Measurements from ENCODE around the gene APOBR. TPM values are rescaled to one million over a fixed set of nuclear protein-coding genes. Genes with fewer than 3 reads are reported as not detected.

The APOBR gene
- total and polyA plus RNA-seq, 2 of the 13 experiments (the other 11 are each of a cell fraction or from before 2014, with no cell fraction given): 0.03 TPM; not detected in 1

DNA sequence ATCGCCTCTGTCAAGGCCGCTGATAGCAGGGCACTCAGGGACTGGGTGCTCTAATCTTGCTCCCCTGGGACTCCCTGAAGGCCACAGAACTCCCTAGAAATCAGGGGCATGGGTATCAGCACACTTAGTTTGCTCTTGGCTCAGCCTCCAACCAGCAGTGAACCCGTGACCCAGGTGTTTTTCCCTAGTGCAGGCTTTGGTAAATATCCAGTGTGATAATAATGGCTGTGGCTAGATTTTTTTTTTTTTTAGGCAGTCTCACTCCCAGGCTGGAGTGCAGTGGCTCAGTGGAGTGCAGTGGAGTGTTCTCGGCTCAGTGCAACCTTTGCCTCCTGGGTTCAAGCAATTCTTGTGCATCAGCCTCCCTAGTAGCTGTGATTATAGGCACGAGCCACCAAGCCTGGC lies 34.0 kb downstream of the APOBR start (continued):
- TF ChIP-seq, protein P1, sequence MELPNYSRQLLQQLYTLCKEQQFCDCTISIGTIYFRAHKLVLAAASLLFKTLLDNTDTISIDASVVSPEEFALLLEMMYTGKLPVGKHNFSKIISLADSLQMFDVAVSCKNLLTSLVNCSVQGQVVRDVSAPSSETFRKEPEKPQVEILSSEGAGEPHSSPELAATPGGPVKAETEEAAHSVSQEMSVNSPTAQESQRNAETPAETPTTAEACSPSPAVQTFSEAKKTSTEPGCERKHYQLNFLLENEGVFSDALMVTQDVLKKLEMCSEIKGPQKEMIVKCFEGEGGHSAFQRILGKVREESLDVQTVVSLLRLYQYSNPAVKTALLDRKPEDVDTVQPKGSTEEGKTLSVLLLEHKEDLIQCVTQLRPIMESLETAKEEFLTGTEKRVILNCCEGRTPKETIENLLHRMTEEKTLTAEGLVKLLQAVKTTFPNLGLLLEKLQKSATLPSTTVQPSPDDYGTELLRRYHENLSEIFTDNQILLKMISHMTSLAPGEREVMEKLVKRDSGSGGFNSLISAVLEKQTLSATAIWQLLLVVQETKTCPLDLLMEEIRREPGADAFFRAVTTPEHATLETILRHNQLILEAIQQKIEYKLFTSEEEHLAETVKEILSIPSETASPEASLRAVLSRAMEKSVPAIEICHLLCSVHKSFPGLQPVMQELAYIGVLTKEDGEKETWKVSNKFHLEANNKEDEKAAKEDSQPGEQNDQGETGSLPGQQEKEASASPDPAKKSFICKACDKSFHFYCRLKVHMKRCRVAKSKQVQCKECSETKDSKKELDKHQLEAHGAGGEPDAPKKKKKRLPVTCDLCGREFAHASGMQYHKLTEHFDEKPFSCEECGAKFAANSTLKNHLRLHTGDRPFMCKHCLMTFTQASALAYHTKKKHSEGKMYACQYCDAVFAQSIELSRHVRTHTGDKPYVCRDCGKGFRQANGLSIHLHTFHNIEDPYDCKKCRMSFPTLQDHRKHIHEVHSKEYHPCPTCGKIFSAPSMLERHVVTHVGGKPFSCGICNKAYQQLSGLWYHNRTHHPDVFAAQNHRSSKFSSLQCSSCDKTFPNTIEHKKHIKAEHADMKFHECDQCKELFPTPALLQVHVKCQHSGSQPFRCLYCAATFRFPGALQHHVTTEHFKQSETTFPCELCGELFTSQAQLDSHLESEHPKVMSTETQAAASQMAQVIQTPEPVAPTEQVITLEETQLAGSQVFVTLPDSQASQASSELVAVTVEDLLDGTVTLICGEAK (IDR thresholded peaks at IDR 0.05): no peak
- TF ChIP-seq, protein P1 (CRISPR knock-in tag; IDR thresholded peaks at IDR 0.05): no peak
- no peak for TF ChIP-seq ZNF121 (CRISPR knock-in tag; IDR thresholded peaks at IDR 0.05)
- TF ChIP-seq, protein P2, sequence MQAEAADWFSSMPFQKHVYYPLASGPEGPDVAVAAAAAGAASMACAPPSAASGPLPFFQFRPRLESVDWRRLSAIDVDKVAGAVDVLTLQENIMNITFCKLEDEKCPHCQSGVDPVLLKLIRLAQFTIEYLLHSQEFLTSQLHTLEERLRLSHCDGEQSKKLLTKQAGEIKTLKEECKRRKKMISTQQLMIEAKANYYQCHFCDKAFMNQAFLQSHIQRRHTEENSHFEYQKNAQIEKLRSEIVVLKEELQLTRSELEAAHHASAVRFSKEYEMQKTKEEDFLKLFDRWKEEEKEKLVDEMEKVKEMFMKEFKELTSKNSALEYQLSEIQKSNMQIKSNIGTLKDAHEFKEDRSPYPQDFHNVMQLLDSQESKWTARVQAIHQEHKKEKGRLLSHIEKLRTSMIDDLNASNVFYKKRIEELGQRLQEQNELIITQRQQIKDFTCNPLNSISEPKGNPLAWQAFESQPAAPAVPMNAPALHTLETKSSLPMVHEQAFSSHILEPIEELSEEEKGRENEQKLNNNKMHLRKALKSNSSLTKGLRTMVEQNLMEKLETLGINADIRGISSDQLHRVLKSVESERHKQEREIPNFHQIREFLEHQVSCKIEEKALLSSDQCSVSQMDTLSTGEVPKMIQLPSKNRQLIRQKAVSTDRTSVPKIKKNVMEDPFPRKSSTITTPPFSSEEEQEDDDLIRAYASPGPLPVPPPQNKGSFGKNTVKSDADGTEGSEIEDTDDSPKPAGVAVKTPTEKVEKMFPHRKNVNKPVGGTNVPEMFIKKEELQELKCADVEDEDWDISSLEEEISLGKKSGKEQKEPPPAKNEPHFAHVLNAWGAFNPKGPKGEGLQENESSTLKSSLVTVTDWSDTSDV (CRISPR knock-in tag; IDR thresholded peaks at IDR 0.05): no peak
- TF ChIP-seq, protein P3, sequence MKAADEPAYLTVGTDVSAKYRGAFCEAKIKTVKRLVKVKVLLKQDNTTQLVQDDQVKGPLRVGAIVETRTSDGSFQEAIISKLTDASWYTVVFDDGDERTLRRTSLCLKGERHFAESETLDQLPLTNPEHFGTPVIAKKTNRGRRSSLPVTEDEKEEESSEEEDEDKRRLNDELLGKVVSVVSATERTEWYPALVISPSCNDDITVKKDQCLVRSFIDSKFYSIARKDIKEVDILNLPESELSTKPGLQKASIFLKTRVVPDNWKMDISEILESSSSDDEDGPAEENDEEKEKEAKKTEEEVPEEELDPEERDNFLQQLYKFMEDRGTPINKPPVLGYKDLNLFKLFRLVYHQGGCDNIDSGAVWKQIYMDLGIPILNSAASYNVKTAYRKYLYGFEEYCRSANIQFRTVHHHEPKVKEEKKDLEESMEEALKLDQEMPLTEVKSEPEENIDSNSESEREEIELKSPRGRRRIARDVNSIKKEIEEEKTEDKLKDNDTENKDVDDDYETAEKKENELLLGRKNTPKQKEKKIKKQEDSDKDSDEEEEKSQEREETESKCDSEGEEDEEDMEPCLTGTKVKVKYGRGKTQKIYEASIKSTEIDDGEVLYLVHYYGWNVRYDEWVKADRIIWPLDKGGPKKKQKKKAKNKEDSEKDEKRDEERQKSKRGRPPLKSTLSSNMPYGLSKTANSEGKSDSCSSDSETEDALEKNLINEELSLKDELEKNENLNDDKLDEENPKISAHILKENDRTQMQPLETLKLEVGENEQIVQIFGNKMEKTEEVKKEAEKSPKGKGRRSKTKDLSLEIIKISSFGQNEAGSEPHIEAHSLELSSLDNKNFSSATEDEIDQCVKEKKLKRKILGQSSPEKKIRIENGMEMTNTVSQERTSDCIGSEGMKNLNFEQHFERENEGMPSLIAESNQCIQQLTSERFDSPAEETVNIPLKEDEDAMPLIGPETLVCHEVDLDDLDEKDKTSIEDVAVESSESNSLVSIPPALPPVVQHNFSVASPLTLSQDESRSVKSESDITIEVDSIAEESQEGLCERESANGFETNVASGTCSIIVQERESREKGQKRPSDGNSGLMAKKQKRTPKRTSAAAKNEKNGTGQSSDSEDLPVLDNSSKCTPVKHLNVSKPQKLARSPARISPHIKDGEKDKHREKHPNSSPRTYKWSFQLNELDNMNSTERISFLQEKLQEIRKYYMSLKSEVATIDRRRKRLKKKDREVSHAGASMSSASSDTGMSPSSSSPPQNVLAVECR (CRISPR knock-in tag; IDR thresholded peaks at IDR 0.05; ENCODE audit: borderline replicate concordance): no peak; the same call in 1 of the 2 replicates

All from HepG2 (cell line).